Activated T-helper 1 cell treated with anti-CD3 and anti-CD28 coated beads, Interleukin-2, amount 50 U/mL, for 16 hours (primary cell): ENCODE results near the gene SELENOV.

ENCODE experiments used
- DNase-seq, 2 donors: peaks; one replicate each; pipeline ENCODE4 v3.0.0-alpha.2; 2020; ENCODE audit warnings: low read depth in 1 of 2, low spot score in 1 of 2

Gene SELENOV

GRCh38 chr19:39518975-39519374 lies 4.0 kb downstream of the SELENOV start:
- no peak for DNase-seq

GRCh38 chr19:39520541-39521484 lies 5.9 kb downstream of the SELENOV start:
- DNase-seq = no peak

- DNase-seq = no peak
Measured at GRCh38 chr19:39524495-39524894, 9.6 kb downstream of the SELENOV start.

GRCh38 chr19:39525205-39525604 lies 10.3 kb downstream of the SELENOV start:
- no peak for DNase-seq

GRCh38 chr19:39531834-39532232 lies 16.9 kb downstream of the SELENOV start:
- DNase-seq = no peak

GRCh38 chr19:39532233-39533002 lies 17.5 kb downstream of the SELENOV start, which contains the start of gene EID2B:
EID2B (minus strand) TSS chr19:39532852; CDS start chr19:39532802, 50 bp downstream.
- DNase-seq = peak; percentile 82 to 94

- DNase-seq = no peak
Measured at GRCh38 chr19:39533003-39533512, 18.1 kb downstream of the SELENOV start.

- no peak for DNase-seq
Measured at GRCh38 chr19:39533791-39534190, 18.9 kb downstream of the SELENOV start.

- DNase-seq = no peak
Measured at GRCh38 chr19:39539165-39539517, 24.2 kb downstream of the SELENOV start.

GRCh38 chr19:39539518-39540332 lies 24.8 kb downstream of the SELENOV start, which contains the start of gene EID2:
EID2 (minus strand) TSS chr19:39540161; CDS start chr19:39540079, 82 bp downstream.
- DNase-seq = peak; percentile 88 to 92

GRCh38 chr19:39540333-39540673 lies 25.4 kb downstream of the SELENOV start:
- DNase-seq = no peak

- DNase-seq = no peak
Measured at GRCh38 chr19:39542206-39542605, 27.3 kb downstream of the SELENOV start.

GRCh38 chr19:39543477-39543857 lies 28.5 kb downstream of the SELENOV start:
- no peak for DNase-seq

GRCh38 chr19:39544226-39544903 lies 29.4 kb downstream of the SELENOV start:
- DNase-seq = no peak

GRCh38 chr19:39544911-39545310 lies 30.0 kb downstream of the SELENOV start:
- DNase-seq = no peak

- no peak for DNase-seq
Measured at GRCh38 chr19:39546599-39546998, 31.7 kb downstream of the SELENOV start.

GRCh38 chr19:39550197-39550596 lies 35.3 kb downstream of the SELENOV start:
- DNase-seq = no peak

- no peak for DNase-seq
Measured at GRCh38 chr19:39553082-39553652, 38.2 kb downstream of the SELENOV start.

GRCh38 chr19:39554701-39555311 lies 39.9 kb downstream of the SELENOV start:
- no peak for DNase-seq

- DNase-seq = no peak
Measured at GRCh38 chr19:39555883-39556282, 40.9 kb downstream of the SELENOV start.
